Measurements from ENCODE around the gene ALDH8A1. TPM values are rescaled to one million over a fixed set of nuclear protein-coding genes. Genes with fewer than 3 reads are reported as not detected.
"Not testable (repeated sequence)": the region's sequence is repeated elsewhere in the genome, so short reads cannot be mapped to it uniquely, and the experiment has no call there.

ALDH8A1 gene
- total and polyA plus RNA-seq, 2 experiments from 2014 or later = 2.0 to 2.1 TPM

- no peak overlapping the region for H3K4me3 ChIP-seq
- no peaks in the 10 kb centered on the region for H3K27me3 ChIP-seq
- no peaks in the 10 kb centered on the region for H3K36me3 ChIP-seq
- no peak overlapping the region for H3K27ac ChIP-seq
- DNase-seq (ENCODE audit: low read depth in 1 of 2, low spot score in 1 of 2) = peak in 1 of 2 donors; percentile 50
- H3K9me3 ChIP-seq (ENCODE audit: low read depth) = no peaks in the 10 kb centered on the region
- TF ChIP-seq, protein P1, sequence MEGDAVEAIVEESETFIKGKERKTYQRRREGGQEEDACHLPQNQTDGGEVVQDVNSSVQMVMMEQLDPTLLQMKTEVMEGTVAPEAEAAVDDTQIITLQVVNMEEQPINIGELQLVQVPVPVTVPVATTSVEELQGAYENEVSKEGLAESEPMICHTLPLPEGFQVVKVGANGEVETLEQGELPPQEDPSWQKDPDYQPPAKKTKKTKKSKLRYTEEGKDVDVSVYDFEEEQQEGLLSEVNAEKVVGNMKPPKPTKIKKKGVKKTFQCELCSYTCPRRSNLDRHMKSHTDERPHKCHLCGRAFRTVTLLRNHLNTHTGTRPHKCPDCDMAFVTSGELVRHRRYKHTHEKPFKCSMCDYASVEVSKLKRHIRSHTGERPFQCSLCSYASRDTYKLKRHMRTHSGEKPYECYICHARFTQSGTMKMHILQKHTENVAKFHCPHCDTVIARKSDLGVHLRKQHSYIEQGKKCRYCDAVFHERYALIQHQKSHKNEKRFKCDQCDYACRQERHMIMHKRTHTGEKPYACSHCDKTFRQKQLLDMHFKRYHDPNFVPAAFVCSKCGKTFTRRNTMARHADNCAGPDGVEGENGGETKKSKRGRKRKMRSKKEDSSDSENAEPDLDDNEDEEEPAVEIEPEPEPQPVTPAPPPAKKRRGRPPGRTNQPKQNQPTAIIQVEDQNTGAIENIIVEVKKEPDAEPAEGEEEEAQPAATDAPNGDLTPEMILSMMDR (IDR thresholded peaks at IDR 0.05; ENCODE audit: low read depth, low read length) = no peak
- H3K4me1 ChIP-seq (ENCODE audit: low read depth) = no peaks in the 10 kb centered on the region
Measured at GRCh38 chr6:134911547-134911946, 38.4 kb downstream of the ALDH8A1 start.

GRCh38 chr6:134910593-134910935 lies 39.3 kb downstream of the ALDH8A1 start:
- no peak overlapping the region for H3K4me3 ChIP-seq
- no peaks in the 10 kb centered on the region for H3K27me3 ChIP-seq
- H3K36me3 ChIP-seq = no peaks in the 10 kb centered on the region
- H3K27ac ChIP-seq = no peak overlapping the region
- DNase-seq (ENCODE audit: low read depth in 1 of 2, low spot score in 1 of 2) = no peak
- TF ChIP-seq, protein P1 (IDR thresholded peaks at IDR 0.05; ENCODE audit: low read depth, low read length) = no peak
- no peaks in the 10 kb centered on the region for H3K9me3 ChIP-seq (ENCODE audit: low read depth)
- H3K4me1 ChIP-seq (ENCODE audit: low read depth) = no peaks in the 10 kb centered on the region

DNA sequence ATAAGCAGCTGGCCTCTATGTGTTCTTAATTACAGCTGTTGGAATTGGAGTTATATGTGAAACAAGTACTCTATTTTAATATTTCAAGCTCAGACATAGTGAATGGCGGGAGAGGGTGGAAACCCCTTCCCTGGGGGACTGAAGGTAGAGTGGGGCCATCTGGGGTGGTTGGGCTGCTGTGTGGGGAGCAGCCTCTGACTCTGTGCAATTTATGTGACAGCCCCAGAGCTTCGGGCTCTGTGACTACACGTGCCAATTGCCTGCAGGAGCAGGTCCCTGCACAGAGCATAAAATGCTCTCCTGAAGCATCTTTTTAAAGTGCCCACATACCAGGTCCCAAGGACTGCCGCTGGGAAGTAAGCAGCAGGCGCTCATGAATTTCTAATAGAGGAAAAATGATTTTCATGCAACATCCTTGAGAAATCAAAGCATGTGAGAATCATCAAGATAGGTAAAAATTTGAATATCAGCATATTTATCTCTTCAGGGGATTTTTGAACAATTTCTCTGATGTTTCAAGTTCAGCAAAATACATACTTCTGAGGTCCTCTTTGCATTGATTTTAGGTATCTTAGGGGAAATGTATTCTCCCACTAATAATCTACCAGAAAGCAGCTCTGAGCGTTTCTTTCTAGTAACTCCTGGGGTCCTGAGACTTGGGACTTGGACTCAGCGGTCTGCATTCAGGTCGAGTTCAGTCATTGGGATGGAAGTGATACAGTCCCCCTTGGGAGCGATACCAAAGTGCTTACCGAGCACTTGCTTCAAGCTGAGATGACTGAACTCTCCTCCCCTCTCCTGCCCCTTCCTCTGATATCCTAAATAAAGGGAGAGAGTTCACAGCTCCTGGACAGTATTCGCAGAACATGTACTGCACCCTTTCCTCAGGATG lies 40.0 kb downstream of the ALDH8A1 start:
- TF ChIP-seq, protein P1 (IDR thresholded peaks at IDR 0.05; ENCODE audit: low read depth, low read length) = no peak
- no peaks in the 10 kb centered on the region for H3K36me3 ChIP-seq
- H3K4me1 ChIP-seq (ENCODE audit: low read depth) = no peaks in the 10 kb centered on the region
- H3K27ac ChIP-seq = no peak overlapping the region
- no peaks in the 10 kb centered on the region for H3K9me3 ChIP-seq (ENCODE audit: low read depth)
- no peak overlapping the region for H3K4me3 ChIP-seq
- no peaks in the 10 kb centered on the region for H3K27me3 ChIP-seq
- DNase-seq (ENCODE audit: low read depth in 1 of 2, low spot score in 1 of 2) = peak in 1 of 2 donors; percentile 32

DNA sequence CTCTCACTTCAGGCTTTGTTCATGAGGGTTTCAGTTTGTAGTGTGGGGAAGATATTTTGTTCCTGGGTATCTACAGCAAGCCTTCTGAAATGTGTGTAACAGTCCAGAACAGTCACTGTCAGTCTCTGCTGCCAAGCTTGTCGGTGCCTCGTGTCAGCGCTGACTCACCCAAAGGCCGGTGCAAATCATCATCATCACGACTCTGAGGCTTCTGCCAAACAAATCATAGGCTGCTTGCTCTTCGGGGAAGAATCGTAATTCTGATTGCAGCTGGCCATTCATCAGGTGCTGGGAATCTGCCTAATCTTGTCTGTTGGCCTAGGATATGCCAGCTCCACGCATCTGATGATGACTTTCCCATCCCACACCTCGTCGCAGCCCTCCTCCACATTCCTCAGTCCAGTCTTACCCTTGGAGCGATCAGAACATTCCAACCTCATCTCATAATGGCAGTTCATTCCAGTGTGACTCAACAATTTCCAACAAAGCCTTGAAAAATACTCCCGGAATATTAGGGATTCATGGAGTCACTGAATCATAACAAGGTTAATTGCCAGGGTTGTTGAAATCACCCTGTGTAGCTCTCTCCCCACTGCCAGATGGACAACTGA lies 40.9 kb downstream of the ALDH8A1 start:
- DNase-seq (ENCODE audit: low read depth in 1 of 2, low spot score in 1 of 2) = peak in 1 of 2 donors; percentile 98
- H3K4me3 ChIP-seq = no peak overlapping the region
- H3K4me1 ChIP-seq (ENCODE audit: low read depth) = no peaks in the 10 kb centered on the region
- H3K36me3 ChIP-seq = no peaks in the 10 kb centered on the region
- TF ChIP-seq, protein P1 (IDR thresholded peaks at IDR 0.05; ENCODE audit: low read depth, low read length) = no peak
- no peak overlapping the region for H3K27ac ChIP-seq
- no peaks in the 10 kb centered on the region for H3K27me3 ChIP-seq
- H3K9me3 ChIP-seq (ENCODE audit: low read depth) = no peaks in the 10 kb centered on the region

- not testable (repeated sequence) for H3K36me3 ChIP-seq; H3K27ac ChIP-seq; H3K27me3 ChIP-seq; H3K4me1 ChIP-seq (ENCODE audit: low read depth); H3K4me3 ChIP-seq; DNase-seq (ENCODE audit: low read depth in 1 of 2, low spot score in 1 of 2); H3K9me3 ChIP-seq (ENCODE audit: low read depth)
Measured at GRCh38 chr6:134904731-134905130, 45.2 kb downstream of the ALDH8A1 start.

GRCh38 chr6:134903448-134903847 lies 46.5 kb downstream of the ALDH8A1 start:
- TF ChIP-seq, protein P1 (IDR thresholded peaks at IDR 0.05; ENCODE audit: low read depth, low read length) = no peak
- H3K27ac ChIP-seq = no peak overlapping the region
- H3K9me3 ChIP-seq (ENCODE audit: low read depth) = no peaks in the 10 kb centered on the region
- no peak for DNase-seq (ENCODE audit: low read depth in 1 of 2, low spot score in 1 of 2)
- no peaks in the 10 kb centered on the region for H3K27me3 ChIP-seq
- H3K36me3 ChIP-seq = no peaks in the 10 kb centered on the region
- no peak overlapping the region for H3K4me3 ChIP-seq
- no peaks in the 10 kb centered on the region for H3K4me1 ChIP-seq (ENCODE audit: low read depth)

All from cardiac muscle cell (in vitro differentiated cells and primary cell).